NCI-H2196 treated with DMSO at 0.1 percent for 48 hours (cell line): ENCODE results near the gene AK2.
"Not testable (repeated sequence)": the region's sequence is repeated elsewhere in the genome, so short reads cannot be mapped to it uniquely, and the experiment has no call there.

Source experiments
- DNase-seq: peaks from one replicate; lab custom pipeline; 2025; ENCODE audit not compliant: unreplicated experiment; lab: John Stamatoyannopoulos, UW

The AK2 gene

DNA sequence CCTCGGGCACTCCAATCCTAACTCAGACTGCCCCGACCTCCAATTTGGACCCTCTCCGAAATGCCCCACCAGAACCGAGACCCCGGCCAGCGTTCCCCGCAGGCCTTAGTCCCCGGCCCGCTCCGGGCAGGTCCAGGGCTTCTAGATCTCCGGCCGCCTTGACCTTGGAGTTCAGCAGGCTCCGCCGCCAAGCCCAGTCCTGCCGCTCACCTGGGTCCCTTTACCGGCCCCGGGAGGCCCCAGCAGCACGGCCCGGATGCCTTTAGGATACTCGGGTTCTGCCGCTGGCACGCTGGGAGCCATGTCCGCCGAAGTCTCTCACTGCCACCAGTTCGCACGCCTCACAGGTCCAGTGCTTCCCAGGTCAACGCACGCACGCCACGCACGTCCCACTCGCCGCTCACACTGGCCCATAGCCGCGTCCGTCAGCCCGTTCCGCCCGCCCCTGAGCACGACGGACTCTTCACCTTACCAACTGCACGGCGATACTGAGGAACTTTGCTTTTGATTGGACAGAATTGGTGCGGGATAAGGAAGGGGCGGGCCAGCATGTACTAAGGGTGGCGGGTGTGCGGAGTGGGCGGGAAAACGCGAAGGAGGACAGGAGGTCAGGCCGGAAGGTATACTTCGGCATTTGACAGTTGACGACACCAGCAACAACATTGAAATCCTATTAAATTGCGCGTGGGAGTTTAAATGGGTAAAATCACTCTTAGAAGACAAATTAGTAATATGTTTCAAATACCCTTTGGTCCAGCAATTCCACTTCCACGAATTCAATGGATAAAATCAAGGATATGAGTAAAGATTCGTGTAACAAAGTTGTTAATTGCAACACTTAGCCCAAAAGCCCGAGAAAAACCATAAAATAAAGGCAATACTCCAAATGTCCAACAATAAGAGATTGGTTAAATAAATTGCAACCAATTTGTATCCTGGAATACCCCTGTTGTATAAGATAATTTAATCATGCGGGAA, at the start of gene AK2:
Gene AK2 (minus strand): TSS at position 358 of the 978 bp plus-strand sequence. CDS start 55 bp downstream, at position 303.
- DNase-seq = peak; percentile 97

DNA sequence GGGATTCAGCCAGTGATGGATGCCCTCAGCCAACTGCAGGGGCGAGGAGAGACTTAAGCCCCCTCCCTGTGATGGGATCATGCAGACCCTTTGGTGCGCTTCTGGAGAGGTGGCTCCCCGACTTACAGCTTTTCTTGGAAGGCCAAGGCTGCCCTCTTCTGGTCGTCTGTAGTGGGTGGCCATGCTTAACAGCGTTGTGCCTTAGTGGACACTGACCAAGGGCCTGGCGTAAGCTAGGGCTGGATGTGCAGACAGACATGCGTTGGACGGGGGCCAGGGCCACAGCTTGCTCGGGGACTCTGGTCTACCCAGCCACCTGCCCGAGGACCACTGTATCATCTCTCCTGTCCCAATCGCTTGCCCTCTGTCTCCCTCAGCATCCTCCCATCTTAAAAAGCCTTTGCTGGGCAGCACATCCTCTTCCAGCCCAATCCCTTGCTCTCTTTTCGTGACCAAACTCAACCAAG, 49.7 kb upstream of the AK2 start:
- DNase-seq = peak; percentile 44

DNA sequence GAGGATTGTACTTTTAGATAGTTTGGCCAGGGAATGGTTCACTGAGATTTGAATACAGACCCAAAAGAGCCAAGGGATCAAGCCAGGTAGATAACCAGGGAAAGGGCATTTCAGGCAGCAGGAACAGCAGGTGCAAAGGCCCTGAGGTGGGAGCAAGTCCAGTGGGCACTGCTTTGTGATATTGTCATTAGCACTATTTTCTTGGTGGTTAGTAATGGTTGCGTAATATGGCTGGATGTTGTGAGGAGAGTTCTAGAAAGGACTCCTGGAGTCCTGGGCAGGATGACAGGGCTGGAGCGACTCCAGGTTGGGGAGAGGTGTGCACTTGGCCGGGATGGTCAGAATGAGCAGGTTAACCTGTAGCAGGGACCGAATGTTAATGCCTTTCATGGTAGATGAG, 48.6 kb upstream of the AK2 start:
- DNase-seq = no peak

DNA sequence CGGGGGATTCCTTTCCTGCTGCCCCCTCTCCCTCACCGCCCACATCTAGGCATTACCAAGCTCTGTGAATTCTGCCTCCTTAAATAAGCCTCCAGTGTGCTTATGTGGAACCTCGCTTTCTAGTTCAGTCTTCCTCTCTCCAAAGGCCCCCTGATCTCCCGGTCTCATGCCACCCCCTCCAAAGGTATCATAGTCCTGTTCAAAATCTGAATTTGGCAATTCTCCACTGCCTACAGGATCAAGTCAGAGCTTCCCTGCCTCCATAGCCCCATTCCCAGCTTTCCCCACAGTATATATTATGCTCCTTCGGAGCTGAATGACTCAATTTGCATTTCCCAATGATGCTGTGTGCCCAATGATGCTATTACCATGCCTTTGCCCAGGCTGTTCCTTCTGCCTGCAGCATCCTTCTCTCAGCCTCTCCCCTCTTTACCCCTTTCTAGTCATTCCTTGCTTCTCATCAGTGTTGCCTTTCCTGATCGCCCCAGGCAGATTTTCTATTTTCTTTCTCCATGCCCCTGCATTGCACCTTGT, 46.0 kb upstream of the AK2 start:
- DNase-seq = no peak

DNA sequence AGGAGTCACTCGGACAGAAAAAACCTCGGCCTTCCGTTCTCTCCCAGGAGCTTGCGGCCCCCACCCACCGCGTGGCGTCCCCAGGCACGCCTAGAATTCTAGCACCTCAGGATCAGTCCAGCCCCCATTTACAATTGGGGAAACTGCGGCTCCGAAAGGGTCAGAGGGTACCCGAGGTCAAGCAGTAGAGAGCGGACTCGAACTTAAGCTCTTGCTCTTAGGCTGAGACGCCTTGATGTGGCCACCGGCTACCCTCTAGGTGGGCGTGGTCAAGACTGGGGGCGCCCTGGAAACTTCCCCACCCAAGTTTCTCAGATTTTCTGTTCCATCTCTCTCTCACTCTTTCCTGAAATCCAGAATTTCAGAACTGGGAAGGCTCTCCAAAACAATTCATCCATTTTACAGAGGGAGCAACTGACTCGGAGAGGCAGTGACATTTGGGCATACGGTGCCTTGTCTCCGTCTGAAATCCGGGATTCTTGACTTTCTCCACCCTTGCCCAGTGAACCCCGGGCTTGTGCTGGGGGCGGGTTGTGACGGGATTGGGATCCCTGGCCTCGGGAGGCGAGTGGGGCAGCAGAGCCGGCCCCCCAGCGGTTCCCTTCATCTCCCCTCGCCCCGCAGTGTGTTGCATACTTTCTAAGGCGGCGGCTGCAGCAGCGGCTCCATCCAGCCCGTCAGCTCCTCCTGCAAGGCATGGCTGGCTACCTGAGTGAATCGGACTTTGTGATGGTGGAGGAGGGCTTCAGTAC, 45.0 kb upstream of the AK2 start:
- DNase-seq = no peak

DNA sequence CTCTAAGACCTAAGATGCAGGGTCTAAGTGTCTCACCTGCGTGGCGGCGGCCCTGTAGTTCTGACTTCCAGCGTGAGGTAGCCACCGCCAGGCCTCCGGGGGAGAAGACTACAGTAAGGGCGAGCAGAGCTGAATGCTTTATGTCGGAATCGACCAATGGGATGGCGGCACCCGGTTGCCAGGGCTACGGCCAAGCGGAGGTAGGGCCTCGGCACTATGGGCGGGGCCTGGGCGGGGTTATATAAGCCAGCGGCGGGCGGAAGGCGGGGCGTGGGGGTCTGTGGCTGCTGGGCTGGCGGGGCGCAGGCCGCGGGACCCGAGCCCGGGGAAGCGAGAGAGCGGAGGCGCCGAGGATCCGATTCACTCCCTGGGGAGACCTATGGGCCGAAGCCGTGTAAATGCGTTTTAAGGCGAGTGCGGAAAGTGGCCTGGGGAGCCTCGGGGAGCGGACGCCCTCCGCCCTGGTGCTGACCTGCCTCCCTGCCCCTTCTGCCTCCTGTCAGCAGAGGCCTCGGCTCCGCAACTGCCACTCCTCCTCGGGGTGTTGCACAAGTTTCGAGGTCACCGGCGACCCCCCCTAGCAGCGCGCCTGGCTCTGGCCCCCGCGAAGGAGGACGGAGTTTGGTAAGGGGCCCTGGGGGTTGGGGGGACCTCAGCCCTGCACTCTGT, 44.3 kb upstream of the AK2 start, which contains the start of gene AZIN2:
Gene AZIN2 (plus strand): TSS at position 269 of the 669 bp plus-strand sequence. CDS start 1,097 bp downstream, outside the sequence.
- DNase-seq = peak; percentile 79

DNA sequence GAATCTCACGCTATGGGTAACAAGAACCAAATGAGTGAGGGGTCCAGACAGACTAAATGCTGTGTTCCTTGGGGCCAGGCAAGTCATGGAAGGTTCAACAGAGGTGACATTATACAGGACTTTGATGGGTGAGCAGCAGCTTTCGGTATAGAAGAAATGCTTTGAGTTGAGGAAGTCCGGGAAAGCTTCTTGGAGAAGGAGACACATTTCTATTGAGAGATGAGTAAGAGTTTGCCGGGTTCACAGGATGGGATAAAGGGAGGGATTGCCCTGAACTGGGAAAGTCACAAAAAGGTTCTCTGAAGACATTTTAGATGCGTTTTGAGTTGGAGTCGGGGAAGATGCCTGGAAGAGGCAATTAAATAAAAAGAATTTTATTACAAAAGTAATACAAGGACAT, 43.7 kb upstream of the AK2 start:
- no peak for DNase-seq

DNA sequence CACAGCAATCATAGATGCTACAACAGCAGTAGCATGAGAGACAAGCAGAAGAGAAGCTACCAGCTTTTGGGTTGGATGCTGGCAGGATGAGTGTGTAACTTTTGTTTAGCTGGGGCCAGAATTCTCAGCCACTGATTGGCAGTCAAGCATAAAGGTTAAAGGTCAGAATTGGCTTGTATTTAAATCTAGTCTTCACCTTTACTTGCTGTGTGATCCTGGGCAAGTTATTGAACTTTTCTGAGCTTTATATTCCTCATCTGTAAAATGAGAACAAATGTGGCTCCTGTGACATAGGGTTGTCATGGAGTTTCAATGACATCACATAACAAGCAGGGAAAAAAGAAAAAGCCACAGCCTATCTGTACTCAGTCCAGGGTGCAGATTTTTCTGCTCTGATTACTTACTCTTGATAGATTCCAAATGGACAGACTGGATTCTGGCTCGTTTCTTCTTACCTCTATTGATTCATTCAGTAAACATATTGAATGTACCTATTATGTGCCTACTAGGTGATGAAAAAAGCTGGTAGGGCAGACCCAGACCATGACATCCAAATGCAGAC, 41.4 kb upstream of the AK2 start:
- DNase-seq = no peak

DNA sequence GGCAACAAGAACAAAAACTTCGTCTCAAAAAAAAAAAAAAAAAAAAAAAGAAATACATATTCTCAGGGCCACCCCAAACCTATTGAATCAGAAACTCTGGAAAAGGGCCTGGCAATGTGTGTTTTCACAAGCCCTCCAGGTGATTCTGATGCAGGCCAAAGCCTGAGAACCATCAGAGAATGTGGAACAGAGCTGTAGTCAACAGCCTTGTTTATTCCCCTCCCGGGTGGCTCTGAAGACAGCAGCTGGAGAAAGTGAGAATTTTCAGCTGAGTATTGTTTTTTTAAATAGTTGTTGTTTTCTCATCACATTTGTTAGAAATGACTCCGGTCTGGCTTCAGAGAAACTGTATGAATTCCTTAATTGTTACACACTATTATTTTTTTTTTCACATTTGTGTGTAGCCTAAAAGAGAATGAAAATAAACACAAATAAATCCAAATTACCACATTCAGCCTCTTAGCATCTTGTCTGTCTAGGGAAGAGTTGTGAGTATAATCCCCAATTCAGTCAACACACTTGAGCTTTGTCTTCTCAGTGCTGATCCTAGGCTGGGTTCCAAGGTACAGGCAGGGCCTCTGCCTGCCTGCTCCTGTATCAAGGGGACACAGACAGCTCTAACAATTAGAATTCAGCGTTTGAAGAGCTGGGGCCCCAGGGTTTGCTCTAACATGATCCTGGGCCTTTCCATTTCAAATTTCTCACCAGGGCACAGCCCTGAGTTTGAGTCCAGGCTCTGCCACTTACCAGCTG, 37.7 kb upstream of the AK2 start:
- DNase-seq = no peak

DNA sequence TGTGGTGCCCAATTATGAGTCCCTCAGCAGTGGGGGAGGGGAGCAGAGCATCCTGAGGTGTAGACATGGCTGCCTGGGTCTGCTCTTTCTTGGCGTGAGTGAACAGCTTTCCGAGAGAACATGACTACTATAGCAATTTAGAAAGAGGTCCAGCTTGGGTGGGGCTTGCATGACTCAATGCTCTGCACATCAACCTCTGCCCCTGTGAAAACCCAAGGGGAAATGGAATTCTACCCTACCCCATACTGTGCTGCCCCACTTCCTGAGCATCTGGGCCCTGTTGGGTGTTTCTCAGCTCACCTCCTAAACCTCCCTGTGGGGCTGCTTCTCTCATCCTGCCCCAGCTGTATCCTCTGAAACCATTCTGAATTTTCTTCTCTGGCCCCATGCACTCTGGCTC, 36.0 kb upstream of the AK2 start:
- no peak for DNase-seq

DNA sequence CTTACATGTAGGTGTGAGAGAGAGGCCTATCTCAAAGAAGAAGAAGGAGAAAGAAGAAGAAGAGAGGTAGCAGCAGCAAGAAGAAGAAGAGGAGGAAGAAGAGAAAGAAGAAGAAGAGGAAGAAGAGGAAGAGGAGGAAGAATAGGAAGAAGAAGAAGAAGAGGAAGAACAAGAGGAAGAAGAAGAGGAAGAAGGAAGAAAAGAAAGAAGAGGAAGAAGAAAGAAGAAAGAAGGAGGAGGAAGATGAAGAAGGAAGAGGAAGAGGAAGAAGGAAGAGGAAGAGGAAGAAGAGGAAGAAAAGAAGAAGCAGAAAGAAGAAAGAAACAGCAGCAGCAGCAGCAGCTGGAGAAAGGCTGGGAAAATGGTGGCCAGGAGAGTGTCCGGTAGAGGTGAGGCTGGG, 33.9 kb upstream of the AK2 start:
- DNase-seq = no peak

DNA sequence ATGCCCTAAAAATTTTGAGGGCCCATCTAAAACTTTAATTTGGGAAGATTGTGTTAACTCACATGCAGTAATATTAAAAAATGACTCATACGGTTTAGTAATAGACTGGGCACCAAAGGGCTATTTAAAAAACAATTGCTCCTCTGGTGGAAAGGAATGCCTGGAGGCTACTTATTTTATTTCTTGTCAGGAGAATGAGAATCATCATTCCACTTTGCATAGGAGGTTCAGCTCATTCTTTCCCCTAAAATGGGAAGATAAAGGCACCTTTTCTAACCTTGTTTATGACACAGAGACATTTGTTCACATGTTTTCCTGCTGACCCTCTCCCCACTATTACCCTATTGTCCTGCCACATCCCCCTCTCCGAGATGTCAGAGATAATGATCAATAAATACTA, 31.4 kb upstream of the AK2 start:
- not testable (repeated sequence) for DNase-seq

DNA sequence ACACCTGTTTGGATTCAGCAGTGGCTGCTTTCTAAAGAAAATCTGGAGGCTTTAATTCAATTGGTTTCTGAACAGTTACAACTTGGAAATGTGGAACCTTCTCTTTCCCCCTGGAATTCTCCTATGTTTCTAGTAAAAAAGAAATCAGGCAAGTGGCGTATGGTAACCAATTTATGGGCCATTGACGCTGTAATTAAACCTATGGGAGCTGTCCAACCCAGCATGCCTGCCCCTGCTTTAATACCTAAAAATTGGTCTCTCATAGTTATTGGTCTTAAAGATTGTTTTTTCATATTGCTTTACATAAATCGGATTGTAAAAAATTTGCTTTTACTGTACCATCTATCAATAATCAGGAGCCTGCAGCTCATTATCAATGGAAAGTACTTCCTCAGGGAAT, 29.8 kb upstream of the AK2 start:
- DNase-seq = not testable (repeated sequence)

DNA sequence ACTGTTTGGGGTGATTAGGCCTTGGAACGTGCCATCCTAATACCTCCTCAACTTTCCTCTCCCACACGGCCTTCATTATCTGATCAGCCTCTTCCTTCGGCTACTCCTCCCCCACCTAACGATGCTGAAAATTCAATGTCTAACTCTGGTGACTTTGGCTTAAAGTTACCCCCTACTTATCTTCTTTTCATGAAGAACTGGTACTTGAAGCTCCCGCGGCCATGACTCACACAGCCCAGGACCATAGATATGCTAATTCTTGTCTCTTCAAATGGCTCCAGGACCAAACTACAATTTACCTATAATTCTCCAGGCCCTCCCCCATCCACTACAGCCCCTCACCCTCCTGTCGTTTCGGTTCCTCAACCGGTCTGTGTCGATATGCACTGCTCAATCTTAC, 28.6 kb upstream of the AK2 start:
- no peak for DNase-seq

DNA sequence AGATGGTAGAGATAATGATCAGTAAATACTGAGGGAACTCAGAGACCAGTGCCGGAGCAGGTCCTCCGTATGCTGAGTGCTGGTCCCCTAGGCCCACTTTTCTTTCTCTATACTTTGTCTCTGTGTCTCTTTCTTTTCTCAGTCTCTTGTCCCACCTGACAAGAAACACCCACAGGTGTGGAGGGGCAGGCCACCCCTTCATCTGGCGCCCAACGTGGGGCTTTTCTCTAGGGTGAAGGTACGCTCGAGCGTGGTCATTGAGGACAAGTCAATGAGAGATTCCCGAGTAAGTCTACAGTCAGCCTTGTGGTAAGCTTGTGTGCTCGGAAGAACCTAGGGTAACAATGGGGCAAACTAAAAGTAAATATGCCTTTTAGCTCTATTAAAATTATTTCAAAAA, 27.6 kb upstream of the AK2 start:
- DNase-seq = not testable (repeated sequence)

DNA sequence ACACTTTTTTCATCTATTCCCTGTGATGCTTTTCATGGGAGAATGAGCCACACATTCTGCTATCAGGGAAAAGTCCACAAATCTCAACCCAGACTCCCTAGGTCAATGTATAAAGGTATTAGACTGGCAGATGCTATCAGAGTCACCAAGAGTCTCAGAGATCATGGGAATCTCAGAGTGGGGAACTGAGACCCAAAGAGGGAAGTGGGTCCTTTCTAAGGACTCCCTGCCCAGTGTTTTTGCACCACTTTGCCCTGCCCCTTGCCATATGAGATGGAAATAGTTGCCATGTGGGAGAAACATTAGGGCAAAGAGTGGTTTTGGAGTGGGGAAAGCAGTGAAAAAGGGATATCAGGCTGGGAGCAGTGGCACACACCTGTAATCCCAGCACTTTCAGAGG, 25.2 kb upstream of the AK2 start:
- DNase-seq = no peak

DNA sequence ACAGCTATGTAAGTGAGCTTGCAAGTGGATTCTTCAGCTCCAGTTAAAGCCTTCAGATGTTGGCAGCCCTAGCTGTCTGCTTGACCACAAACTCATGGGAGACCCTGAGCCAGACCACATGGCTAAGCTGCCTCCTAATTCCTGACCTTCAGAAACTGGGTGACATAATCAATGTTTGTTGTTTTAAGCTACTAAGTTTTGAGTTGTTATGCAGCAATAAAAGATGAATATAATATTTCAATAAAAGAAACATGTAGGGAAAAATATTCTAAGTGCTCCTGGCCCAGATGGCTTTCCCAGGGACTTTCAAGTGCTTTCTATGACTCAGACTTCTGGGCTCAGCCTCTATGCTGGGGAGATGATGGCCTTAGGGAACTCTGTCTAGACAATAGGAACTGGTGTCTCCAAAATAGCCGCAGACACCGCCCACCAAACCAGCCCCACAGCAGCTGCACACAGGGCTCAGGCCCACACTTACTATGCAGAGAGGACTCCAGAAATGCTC, 23.9 kb upstream of the AK2 start:
- peak; percentile 67 for DNase-seq

DNA sequence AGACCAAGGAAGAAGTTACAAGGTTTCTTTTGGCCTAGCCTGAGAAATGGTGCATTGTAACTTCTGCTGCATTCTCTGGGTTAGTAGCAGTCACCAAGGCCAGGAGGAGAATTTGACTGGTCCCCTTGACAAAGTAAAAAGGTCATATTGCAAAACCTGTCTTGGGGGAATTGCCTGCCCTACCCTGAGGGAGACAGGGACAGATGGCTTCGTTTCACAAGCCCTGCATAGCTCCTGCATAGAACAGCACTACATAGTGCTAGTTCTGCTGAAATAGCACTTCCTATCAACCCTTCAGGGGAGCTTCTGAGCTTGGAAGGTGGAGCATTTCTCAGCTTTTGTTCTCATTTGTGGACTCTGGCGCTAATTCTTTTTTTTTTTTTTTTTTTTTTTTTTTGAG, 20.4 kb upstream of the AK2 start:
- no peak for DNase-seq

DNA sequence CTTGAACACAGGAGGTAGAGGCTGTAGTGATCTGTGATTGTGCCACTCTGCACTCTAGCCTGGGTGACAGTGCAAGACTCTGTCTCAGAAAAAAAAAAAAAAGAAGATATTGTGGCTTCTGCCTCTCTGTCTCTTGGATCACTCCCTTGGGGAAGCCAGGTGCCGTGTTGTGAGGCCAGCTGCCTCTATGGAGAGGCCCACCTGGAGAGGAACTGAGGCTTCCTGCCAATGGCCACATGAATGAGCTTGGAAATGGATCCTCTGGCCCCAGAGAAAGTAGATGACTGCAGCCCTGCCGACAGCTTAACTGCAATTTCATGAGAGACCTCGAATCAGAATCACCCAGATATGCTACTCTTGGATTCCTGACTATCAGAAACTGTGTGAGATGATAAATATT, 19.7 kb upstream of the AK2 start:
- DNase-seq = no peak
